GM18499 (cell line): ENCODE results near the gene MRPL12.

ENCODE experiments used
- ATAC-seq: cut with Tn5 transposase; IDR thresholded peaks from one replicate; pipeline ENCODE4 v1.9.1; 2021; ENCODE audit warnings: moderate number of reproducible peaks; ENCODE audit not compliant: insufficient read depth, unreplicated experiment

Gene MRPL12

DNA sequence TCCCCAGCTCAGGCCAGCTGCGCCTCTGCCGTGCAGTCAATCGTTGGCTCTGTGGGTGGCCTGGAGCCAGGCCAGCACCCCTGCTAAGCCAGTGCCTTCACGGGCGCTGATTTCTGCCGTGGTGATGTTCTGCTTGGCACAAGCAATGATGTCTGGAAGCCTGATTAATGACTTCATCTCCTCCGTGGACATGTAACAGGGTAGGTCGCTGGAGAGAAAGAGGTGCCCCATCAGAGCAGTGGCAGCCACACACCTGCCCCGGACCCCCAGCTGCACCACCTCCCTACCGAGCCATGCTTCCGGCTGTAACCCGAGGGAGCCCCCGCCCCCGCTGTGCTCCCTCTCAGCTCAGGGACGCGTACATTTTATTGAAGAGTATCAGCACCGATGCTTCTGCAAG lies 21.5 kb upstream of the MRPL12 start:
- no peak for ATAC-seq

DNA sequence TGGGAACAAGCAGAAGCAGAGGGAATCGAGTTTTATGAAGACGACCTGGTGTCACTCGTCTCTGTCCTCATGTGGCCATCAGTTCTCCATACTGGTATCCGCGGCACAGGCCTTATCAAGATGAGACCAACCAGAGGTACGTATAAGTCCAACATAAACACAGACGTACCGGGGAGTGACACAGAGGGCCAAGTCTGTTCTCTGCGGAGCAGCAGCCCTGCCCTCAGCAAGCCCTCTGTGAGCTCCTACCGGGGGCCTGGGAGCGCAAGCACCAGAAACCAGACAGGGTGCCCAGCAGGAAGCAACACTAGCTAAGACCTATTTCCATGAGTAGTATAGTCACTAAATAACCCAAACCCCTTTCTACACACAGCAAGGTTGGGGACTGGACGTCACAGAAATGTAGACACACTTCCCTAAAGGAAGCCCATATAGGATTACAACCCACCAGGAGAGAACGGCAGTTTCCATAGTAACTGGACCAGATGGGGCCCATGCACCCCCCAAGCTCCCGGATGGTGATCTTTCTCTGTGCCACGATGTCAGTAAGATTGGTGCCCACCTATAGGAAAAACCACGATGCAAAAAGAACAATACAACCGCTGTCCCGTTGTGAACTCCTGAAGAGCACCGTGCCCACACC lies 20.5 kb upstream of the MRPL12 start:
- ATAC-seq: no peak

DNA sequence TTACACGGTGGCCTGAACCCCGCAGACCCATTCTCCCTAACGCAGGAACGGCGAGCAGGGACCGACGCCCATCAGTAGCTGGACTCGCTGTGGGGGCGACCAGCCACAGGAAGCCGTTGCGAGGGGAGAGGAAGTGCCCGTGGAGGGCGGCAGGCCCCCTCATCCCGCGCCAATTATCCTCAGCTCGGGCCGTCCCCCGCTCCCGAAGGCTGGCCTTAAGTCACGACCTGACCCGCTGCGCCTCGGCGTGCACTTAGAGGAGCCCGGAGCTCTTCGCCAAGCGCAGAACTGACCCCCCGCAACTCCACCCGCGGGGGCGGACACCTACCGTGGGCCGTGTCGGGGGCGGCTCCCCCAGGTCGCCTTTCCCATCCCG lies 20.0 kb upstream of the MRPL12 start:
- no peak for ATAC-seq

DNA sequence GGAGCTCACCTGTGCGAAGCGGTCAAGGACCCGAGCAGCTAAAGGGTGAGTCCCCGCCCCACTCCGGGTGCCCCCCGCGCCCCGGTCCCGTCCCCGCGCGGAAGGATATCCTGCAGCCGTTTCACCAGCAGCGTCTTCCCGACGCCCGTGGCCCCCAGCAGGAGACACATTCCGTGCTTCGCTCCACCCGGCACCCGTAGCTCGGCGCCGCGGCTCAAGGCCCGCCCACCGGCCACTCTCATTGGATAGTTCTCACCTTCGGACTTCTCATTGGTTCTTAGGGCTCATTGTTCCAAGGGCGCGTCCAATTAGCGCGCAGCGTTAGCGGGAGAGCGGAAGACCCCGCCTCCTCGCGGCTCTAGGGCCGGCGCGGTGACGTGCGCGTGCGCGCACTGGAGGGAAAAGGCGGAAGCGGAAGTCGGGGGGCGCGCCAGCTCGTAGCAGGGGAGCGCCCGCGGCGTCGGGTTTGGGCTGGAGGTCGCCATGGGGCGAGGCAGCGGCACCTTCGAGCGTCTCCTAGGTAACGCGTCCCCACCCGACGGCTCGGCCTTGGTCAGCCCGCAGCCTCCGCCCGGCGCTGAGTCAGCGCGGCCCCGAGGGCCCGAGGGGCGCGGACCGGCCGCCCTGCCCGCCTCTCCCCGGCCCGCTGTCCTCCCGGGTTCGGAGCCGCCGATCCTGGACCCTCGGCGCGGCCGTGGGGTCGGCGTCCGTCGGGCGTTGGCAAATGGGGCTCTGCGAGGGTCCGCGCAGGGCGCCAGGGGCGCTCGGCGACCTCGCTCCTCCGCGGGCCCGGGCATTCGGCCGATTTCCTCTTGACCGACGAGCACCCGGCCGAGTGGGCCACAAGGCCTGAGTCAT lies 19.4 kb upstream of the MRPL12 start, which contains the start of the genes ARL16 and HGS:
TSS of gene ARL16 (minus strand) at position 214 of the 858 bp plus-strand sequence. CDS start at position 170, 44 bp downstream.
TSS of gene HGS (plus strand) at position 428 of the 858 bp plus-strand sequence. CDS start at position 484, 56 bp downstream.
- ATAC-seq: peak; percentile 92

DNA sequence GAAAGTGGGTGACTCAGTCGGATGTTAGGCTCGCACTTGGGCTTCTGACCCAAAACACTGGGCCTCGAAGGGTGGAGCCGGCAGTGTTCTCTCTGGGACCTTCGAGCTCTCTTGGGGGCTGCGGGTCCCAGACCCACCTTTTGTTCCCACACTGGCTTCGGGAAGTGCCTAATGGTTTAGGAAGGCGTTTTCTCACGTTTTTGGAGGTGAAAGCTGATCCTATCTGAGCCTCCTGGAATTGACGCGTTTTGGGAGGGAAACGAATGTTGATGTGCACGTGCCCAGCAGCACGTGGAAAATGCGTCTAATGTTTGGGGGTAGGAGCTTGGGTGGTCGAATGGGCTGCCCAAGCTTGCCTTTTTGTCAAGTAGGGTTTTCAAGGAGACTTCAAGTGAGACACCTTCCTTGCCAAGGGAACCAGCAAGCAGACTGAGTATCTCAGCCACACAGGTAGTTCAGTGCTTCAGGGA lies 18.7 kb upstream of the MRPL12 start:
- no peak for ATAC-seq

DNA sequence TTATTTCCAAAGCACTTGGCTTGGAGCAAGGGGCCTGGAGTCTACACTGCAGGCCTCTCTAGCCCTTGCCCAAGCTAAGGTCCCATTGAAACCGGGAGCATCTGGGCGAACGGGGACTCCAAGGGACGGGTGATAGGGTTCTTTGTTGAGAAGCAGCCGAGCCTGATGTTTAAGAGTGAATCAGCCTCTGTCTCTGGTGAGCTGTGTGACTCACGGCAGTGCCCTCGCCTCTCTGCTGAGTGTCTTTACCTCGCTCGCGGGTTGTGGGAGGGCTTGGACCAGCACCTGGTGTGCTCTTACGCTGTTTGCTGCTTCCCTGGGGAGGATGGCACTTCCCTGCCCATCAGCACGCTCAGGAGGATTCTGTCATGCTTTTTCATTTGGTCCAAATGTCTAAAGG lies 18.1 kb upstream of the MRPL12 start:
- no peak for ATAC-seq

DNA sequence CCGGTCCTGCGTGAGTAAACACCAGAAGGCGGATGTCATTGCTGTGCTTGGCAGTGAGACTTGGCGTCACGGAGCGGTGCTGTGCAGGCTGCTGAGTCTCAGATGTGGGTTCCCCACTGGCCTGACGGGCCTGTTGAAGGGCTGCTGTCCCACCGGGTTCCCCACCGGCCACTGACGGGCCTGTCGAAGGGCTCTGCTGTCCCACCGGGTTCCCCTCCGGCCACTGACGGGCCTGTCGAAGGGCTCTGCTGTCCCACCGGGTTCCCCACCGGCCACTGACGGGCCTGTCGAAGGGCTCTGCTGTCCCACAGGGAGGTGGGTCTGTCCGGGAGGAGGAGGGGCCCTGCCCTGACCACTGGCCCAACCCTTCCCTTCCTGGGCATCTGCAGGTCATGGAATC lies 16.6 kb upstream of the MRPL12 start:
- ATAC-seq: no peak

DNA sequence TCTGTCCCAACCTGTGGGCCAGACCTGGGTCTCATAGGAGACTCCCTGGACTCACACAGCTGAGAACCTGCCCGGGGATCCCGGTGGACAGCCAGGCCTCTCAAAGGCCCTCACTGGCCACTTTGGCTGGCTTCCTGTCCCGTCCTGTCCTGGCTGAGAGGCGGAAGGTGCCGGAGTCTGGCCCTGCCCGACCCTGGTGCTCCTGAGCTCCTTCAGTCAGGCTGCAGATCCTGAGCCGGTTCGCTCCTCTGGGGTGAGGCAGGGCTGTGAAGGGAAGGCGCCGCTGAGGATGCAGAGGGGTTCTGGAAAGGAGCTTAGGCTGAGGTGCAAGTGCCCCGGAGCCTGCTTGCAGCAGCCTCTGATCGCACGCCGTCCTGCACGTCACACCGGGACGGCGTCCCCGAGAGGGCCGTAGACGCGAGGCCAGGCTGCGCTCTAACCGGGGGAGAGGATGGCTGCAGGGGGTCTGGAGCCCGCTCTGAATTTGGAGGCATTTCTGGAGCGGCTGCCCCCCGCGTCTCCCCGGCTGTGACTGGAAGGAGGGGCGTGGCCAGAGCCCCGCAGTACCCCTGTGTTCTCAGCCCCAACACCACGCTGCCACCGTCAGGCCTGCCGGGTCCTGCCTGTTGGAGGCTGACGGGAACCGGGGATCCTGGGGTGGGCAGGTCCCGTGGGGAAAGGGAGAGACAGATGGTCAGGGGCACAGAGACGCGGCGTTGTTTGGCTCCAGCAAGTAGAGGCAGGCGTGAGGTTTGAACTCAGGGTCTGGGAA lies 15.2 kb upstream of the MRPL12 start:
- ATAC-seq: no peak

DNA sequence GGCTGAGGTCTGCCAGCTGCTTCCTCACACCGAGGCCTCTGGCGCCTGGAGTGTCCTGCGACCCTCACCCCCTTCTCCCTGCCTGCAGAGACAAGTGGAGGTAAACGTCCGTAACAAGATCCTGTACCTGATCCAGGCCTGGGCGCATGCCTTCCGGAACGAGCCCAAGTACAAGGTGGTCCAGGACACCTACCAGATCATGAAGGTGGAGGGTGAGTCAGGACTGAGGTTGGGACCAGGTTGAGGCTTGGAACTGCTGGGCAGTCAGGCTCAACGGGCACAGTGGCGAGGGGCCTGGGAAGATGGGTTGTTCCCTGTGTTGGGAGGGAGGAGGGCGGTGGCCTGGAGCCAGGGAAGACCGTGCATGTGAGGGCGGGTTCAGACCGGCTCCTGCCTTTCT lies 14.6 kb upstream of the MRPL12 start:
- no peak for ATAC-seq

DNA sequence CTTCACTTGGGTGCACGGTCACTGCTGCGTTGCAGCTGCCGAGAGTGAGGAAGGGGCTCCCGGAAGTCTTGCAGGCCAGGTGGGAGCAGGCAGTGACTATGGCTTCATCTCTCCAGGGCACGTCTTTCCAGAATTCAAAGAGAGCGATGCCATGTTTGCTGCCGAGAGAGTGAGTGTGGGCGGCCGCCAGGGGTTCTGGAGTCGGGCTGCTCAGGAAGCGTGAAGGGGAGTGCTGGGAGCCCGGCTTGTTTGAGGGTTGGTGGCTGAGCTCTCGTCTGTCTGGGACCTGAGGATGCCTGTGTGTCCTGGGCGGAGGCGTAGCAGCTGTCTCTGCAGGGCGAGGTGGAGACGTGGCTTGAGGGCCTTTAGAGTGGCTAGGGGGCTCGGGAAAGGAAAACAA lies 13.1 kb upstream of the MRPL12 start:
- ATAC-seq: no peak

DNA sequence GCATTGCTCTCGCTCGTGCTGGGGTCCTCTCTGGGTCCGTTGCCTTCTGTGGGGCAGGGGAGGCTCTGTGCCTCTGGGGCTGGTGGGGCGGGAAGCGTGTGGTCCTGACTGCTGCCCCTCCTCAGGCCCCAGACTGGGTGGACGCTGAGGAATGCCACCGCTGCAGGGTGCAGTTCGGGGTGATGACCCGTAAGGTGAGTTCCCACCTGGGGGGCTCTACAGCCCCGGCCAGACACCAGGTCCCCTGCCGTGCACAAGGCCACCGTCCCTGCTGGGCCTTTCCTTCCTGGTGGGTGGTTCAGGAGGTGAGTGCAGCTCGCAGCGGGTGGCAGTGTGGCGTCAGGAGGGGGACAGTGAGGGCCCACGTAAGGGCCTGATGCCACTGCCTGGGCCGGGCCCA lies 12.6 kb upstream of the MRPL12 start:
- ATAC-seq: no peak

DNA sequence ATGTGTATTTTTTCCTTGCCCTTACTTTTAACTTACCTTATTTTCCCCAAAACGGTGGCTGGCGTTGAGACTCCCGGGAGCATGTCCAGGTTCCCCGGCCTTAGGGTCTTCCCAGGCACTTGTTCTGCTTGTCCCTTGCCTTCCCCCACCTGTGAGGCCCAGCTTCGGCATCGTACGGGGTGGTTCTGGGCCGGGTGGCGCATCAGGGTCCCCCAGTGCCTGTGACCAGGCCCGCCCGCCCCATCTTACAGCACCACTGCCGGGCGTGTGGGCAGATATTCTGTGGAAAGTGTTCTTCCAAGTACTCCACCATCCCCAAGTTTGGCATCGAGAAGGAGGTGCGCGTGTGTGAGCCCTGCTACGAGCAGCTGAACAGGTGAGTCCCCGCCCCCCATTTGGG lies 12.0 kb upstream of the MRPL12 start:
- no peak for ATAC-seq

DNA sequence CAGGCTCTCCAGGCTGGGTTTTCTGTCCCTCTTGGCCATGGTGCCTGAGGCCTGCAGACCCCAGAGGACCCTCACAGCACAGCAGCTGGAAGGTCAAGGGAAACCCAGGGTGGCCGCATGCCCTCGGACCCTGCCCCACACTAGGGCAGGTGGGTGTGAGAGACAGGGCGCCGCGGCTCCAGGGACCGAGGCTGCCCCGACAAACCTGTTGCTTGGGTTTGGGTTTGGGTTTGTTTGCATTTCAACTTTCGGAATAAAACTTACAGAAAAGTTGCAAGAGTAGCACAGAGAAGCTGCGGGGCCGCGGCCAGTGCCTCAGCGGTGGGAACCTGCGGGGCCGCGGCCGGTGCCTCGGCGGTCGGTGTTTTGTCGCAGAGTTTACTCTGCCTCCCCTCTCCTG lies 11.6 kb upstream of the MRPL12 start:
- ATAC-seq: no peak

DNA sequence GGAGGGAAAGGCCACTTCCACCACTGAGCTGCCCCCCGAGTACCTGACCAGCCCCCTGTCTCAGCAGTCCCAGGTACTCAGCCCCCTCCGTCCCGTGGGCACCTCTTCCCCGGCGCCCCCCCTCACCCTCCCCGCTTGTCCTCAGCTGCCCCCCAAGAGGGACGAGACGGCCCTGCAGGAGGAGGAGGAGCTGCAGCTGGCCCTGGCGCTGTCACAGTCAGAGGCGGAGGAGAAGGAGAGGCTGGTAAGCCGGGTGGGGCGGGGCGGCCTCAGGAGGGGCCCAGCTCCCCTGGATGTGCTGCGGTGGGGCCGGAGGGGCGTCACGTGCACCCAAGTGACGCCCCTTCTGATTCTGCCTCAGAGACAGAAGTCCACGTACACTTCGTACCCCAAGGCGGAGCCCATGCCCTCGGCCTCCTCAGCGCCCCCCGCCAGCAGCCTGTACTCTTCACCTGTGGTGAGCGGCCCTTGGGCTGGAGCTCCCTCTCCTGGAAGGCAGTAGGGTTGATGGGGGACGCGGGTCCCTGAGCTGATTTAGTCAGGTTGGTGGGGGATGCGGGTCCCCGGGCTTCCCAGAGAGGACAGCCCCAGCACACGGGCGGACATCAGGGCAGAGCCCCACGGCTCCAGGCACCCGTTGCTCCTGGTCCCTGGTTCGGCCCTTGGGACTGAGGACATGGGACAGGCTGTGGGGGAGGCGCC lies 9.5 kb upstream of the MRPL12 start:
- ATAC-seq: no peak

DNA sequence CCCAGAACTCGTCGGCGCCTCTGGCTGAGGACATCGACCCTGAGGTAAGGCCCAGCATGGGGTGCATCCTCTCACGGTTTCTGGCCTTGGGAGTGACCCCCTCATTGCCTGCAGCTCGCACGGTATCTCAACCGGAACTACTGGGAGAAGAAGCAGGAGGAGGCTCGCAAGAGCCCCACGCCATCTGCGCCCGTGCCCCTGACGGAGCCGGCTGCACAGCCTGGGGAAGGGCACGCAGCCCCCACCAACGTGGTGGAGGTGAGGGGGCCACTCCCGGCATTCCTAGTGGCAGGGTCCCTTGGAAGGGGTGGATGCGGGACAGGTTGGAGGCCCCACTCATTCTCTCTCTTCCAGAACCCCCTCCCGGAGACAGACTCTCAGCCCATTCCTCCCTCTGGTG lies 8.4 kb upstream of the MRPL12 start:
- ATAC-seq: no peak

DNA sequence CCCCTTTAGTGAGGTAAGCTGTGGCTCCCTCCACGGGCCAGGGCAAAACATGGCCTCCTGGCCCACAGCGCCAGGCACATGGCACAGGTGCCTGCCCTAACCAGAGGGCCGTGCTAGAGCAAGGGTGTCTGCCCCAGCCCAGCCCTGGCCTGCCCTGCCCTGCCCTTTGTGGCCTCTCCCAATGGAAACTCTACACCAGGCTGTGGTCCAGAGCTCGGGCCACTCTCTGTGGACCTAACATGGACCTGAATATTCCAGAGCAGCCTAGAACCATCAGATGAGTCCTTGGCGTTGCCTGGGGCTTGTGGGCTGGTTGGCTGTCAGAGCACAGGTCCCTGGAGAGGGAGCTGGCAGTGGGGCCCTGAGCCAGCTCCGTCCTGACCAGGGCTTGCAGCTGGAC lies 8.0 kb upstream of the MRPL12 start:
- no peak for ATAC-seq

DNA sequence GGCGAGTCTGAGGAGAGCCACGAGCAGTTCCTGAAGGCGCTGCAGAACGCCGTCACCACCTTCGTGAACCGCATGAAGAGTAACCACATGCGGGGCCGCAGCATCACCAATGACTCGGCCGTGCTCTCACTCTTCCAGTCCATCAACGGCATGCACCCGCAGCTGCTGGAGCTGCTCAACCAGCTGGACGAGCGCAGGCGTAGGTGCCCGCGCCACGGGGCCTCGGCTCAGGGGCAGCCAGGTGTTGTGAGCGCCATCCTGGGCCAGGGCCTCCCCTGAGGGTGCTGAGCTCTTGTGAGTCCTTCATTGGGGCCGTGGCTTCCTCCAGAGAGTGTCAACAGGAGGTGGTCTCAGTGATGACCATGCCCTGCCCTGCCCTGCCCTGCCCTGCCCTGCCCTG lies 7.4 kb upstream of the MRPL12 start:
- no peak for ATAC-seq

DNA sequence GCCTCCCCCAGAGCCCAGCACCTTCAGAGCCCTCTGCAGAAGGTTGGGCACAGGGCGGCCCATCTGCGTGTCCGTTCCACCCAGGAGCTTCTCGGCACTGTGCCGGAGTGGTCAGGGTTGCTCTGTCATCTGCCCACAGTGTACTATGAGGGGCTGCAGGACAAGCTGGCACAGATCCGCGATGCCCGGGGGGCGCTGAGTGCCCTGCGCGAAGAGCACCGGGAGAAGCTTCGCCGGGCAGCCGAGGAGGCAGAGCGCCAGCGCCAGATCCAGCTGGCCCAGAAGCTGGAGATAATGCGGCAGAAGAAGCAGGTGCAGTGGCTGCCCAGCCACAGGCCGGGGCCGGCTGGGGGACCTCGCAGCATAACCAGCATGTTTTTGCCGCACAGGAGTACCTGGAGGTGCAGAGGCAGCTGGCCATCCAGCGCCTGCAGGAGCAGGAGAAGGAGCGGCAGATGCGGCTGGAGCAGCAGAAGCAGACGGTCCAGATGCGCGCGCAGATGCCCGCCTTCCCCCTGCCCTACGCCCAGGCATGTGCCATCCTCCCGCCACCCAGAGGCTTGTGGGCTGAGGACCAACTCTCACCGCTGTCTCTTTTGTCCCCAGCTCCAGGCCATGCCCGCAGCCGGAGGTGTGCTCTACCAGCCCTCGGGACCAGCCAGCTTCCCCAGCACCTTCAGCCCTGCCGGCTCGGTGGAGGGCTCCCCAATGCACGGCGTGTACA lies 6.8 kb upstream of the MRPL12 start:
- ATAC-seq: no peak

DNA sequence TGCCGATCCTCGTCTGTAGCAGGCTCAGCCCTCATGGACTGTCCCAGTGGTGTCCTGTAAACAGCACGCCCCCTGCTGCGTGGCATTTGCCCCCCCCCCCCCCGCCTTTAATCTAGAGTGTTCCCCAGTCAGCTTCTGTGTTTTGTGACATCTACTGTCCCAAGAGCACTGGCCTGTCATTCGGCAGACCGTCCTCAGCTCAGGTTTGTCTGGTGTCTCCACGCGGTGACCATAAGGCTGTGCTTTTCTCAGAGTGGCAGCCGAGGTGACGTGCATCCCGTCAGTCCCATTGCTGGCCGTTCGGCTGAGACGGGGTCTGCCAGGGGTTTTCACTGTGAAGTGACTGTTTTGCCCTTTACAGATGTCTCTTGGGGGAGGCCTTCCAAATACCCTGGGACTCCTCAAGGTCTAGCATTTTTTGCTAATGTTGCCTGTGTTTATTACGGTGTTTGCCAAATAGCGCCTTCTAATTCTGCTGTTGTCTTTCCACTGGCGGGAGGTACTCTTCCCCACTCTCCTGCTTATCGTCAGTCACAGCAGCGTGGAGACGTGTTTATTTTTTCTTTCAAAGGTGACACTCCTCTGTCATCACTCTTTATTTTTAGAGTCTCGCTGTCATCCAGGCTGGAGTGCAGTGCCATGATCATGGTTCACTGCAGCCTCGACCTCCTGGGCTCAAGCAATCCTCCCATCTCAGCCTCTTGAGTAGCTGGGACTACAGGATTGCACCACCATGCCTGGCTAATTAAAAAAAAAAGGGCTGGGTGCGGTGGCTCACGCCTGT lies 5.7 kb upstream of the MRPL12 start:
- no peak for ATAC-seq
